Activated T-helper 17 cell treated with anti-CD3 and anti-CD28 coated beads, Interleukin-2, amount 50 U/mL, for 72 hours (primary cell): ENCODE results near the gene FAM174C. TPM values are rescaled to one million over a fixed set of nuclear protein-coding genes. Genes with fewer than 3 reads are reported as not detected.

Experiments
- ATAC-seq: fragments of 150-1000 bp; cut with Tn5 transposase; replicated peaks from 2 replicates; pipeline ENCODE4 v1.10.0; 2021; ENCODE audit warnings: mild to moderate bottlenecking, moderate library complexity
- H3K27ac Mint-ChIP-seq: one replicate; pipeline ENCODE4 v1.8.0; 2022; ENCODE audit warnings: mixed read lengths
- H3K27me3 Mint-ChIP-seq: one replicate; pipeline ENCODE4 v1.8.0; 2022; ENCODE audit warnings: mixed read lengths
- H3K36me3 Mint-ChIP-seq: one replicate; pipeline ENCODE4 v1.8.0; 2022; ENCODE audit warnings: low read depth, mild to moderate bottlenecking, mixed read lengths
- H3K4me1 Mint-ChIP-seq: one replicate; pipeline ENCODE4 v1.8.0; 2022; ENCODE audit warnings: mixed read lengths
- H3K4me3 Mint-ChIP-seq: one replicate; pipeline ENCODE4 v1.8.0; 2022; ENCODE audit warnings: mild to moderate bottlenecking, mixed read lengths
- H3K9me3 Mint-ChIP-seq: one replicate; pipeline ENCODE4 v1.8.0; 2022; ENCODE audit warnings: mixed read lengths
- total RNA-seq, 2 donors: library from RNA; stranded (reverse); gene quantifications; one replicate each; pipeline ENCODE4 v1.2.3, GENCODE V29; 2022

FAM174C gene
- total RNA-seq, 2 donors from 2014 or later: 52.9 to 85.9 TPM

DNA sequence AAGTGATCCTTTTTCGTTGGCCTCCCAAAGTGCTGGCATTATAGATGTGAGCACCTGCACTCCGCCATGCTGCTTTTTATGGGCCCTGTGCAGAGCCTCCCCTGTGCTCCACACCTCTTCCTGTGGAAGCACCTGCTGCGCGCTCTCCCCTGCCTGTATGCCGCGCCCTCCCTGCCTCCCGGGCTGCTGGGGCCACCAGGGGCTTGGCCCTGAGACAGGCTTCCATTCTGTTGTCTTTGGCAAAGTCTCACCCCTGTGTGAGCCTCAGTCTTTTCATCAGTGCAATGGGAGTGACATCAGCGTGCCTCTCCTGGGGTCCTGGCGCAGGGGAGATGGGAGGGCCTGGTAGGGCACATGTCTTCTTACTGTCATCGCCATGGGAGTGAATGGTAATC lies 1.3 kb downstream of the FAM174C start:
- Mint-ChIP-seq H3K4me3 (peak overlapping the region; percentile 87), H3K9me3 (no peaks in the 10 kb centered on the region), H3K36me3 (peaks cover 86% of the 10 kb centered on the region), H3K4me1 (peaks cover 14% of the 10 kb centered on the region), H3K27ac (peak overlapping the region; percentile 95), H3K27me3 (no peaks in the 10 kb centered on the region)
- ATAC-seq: no peak

DNA sequence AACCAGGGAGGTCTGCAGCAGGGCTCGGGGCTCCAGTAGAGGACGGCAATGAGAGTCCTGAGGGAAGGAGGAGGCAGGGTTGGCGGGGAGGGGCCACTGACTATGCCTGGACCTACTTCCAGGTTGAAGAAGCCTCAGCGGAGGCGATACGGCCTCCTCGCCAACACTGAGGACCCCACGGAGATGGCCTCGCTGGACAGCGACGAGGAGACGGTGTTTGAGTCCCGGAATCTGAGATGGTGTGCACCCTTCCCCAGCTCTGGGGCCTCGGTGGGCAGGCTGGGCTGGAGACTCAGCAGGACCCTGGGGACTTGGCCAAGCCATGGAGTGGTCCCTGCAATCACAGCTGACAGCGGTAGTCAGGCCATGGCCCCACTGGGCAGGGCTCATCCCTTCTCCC lies 1.7 kb downstream of the FAM174C start:
- ATAC-seq: no peak
- Mint-ChIP-seq H3K4me3 (peak overlapping the region; percentile 87), H3K27me3 (no peaks in the 10 kb centered on the region), H3K4me1 (peaks cover 14% of the 10 kb centered on the region), H3K9me3 (no peaks in the 10 kb centered on the region), H3K27ac (peak overlapping the region; percentile 95), H3K36me3 (peaks cover 82% of the 10 kb centered on the region)

DNA sequence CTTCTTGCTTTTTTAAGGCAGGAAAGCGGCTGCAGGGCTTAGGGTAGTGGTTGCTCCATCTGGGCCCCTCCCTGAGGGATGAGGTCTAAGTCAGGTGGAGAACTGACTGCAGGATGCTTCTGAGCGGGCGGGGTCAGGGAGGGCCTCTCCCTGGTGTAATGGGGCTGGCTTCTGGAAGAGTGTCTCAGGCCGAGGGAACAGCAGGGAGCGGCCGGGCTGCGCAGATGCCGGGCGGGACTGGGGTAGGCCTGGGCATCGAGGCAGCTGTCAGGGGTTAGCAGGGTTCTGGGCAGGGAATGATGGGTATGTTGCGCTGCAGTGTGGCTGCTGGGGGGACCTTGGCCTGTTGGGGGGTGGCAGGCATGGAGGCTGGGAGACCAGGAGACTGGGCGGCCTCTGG lies 2.7 kb downstream of the FAM174C start:
- Mint-ChIP-seq H3K4me1 (peaks cover 5% of the 10 kb centered on the region), H3K27ac (no peak overlapping the region), H3K9me3 (no peaks in the 10 kb centered on the region), H3K4me3 (peak overlapping the region; percentile 25), H3K27me3 (no peaks in the 10 kb centered on the region), H3K36me3 (peaks cover 72% of the 10 kb centered on the region)
- no peak for ATAC-seq

DNA sequence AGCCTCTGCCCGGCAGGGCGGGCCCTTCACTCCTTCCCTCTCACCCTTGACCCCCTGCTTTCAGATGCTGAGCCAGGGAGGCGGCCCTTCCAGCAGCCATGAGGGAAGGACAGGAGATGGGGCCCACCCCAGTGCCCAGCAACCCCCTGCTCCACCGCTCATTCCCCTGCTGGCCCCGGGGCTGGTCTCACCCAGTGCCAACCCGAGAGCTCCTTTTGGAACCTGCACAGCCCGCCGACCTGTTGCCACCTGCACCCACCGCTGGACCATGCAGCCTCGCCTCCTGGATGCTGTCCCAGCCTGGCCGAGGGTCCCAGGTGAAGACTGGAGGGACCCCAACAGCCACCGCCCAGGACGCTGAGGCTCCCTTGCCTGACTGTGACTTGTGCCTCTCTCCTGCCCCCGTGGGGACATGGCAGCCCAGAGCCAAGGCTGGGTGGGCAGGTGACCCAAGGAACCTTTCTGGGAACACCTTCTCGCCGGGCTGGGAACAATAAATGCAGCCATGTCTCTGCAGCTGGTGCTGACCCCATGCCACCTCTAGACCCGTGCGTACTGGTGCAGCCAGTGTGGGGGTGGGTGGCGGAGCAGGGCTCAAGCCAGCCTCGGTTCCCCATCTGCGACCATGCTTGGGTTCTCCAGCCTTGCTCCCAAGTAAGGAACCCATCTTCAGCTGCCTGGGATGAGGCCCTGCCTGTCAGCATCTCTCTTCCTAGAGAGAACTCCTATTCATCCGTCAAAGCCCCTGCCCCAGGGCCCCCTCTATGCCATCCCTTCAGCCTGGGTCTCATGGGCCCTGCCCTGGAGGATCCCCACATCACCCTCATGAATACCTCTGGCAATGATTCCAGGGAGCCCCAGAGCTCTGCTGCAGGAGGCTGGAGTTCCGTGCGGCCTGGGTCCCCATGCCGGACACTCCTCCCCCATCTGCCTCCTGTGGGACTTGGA lies 3.7 kb downstream of the FAM174C start:
- ATAC-seq: no peak
- H3K4me3 Mint-ChIP-seq: peak overlapping the region; percentile 6
- no peaks in the 10 kb centered on the region for H3K9me3 Mint-ChIP-seq
- H3K27me3 Mint-ChIP-seq: no peaks in the 10 kb centered on the region
- H3K4me1 Mint-ChIP-seq: no peaks in the 10 kb centered on the region
- H3K36me3 Mint-ChIP-seq: peaks cover 63% of the 10 kb centered on the region
- H3K27ac Mint-ChIP-seq: no peak overlapping the region

DNA sequence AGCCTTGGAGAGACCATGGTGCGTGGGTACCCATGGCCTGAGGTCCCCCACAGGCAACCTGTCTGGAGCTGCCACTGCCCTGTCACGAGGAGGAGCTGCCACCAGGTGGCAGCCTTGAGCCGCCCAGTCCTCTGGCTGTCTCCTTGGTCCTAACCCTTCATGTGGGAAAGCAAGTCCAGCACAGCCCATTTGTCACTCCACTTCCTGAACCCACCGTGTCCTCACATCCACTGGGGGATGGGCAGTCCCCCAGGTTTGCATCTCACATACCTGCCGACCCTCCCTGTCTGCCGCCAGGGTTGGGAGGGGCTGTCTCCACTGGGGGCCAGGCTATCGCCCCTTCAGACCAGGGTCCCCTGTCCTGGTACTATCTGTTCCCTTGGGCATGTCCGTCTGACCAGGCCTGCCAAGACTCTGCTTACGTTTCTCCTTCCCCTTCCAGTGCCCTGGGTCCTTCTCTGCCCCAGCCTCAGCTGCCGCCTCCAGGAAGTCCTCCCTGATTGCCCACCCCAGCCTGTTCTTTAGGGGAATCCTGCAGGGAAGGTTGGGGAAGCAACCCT lies 4.5 kb downstream of the FAM174C start:
- Mint-ChIP-seq H3K4me3 (peak overlapping the region; percentile 6), H3K27me3 (peaks cover 8% of the 10 kb centered on the region), H3K4me1 (no peaks in the 10 kb centered on the region), H3K9me3 (no peaks in the 10 kb centered on the region), H3K27ac (peak overlapping the region; percentile 2), H3K36me3 (peaks cover 54% of the 10 kb centered on the region)
- peak; percentile 17 for ATAC-seq

DNA sequence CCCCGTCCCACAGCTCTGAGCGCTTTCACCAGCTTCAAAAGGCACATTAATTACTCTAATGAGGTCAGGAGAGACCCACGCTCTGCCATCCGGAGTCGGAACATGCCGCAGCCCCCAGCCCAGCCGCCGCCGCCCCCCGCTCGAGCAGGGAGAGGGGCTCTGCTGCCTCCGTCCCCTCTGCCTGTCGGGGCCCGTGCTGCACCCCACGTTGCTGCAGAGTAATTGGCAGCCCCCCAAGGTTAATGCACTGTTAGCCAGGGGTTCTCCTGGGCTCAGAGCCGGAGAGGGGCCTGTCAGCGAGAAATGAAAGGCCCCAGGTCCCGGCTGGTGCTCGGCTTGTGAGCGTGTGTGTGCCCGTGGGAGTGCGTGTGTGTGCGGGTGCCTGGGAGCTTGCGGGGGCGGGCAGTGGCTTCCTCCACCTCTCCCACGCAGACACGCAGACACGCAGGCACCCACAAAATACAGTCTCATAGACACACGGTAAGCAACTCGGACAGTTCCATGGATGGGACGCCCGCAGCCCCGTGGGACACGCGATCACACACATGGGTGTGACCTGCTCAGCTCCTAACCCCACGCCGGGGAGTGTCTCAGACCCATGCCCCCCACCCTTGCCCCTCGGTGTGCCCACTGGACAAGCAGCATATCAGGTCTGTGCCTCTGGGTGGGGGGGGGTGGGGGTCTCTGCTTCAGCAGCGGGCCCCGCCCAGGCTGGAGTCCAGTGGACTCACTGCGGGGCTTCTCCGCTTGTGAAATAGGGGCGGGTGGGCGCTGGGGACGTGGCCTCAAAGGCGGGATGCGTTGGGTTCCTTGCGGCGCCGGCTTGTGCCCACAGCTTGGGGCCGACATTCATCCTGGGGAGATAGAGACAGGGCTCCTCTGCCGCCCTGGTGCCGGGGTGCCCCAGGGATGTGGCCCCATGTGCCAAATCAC lies 5.6 kb downstream of the FAM174C start:
- ATAC-seq: no peak
- Mint-ChIP-seq H3K4me1 (no peaks in the 10 kb centered on the region), H3K4me3 (no peak overlapping the region), H3K27ac (no peak overlapping the region), H3K9me3 (no peaks in the 10 kb centered on the region), H3K27me3 (peaks cover 9% of the 10 kb centered on the region), H3K36me3 (peaks cover 44% of the 10 kb centered on the region)

DNA sequence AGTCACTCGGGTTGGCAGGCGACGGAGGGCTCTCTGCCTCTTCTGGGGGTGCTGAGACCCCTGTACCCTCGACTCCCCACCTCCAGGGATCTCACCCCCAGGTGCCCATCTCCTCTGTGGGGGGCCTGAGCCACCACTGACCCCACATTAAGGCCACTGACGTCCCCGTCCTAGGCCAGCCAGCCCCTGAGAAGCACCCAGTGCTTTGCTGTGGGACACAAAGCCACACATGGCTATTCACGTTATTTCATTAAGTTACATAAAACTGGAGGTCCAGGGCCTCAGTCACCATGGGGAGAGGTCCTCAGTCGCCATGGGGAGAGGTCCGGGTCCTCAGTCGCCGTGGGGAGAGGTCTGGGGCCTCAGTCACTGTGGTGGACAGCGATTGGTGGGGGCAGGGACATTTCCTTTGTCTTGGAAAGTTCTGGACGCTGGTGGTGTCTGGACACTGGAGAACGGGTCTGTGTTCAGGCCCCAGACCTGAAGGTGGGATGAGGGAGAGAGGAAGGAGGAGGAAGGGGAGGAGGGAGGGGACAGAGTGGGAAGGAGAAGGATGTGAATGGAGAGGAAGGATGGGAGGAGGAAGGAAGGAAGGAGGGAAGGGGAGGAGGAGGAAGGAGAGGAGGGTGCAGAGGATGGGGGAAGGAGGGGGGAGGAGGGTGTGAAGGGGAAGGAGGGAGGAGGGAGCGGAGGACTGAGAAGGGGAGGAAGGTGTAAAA lies 6.4 kb downstream of the FAM174C start:
- ATAC-seq: no peak
- H3K9me3 Mint-ChIP-seq: no peaks in the 10 kb centered on the region
- H3K27me3 Mint-ChIP-seq: peaks cover 13% of the 10 kb centered on the region
- H3K4me1 Mint-ChIP-seq: no peaks in the 10 kb centered on the region
- no peak overlapping the region for H3K4me3 Mint-ChIP-seq
- H3K27ac Mint-ChIP-seq: no peak overlapping the region
- peaks cover 36% of the 10 kb centered on the region for H3K36me3 Mint-ChIP-seq

DNA sequence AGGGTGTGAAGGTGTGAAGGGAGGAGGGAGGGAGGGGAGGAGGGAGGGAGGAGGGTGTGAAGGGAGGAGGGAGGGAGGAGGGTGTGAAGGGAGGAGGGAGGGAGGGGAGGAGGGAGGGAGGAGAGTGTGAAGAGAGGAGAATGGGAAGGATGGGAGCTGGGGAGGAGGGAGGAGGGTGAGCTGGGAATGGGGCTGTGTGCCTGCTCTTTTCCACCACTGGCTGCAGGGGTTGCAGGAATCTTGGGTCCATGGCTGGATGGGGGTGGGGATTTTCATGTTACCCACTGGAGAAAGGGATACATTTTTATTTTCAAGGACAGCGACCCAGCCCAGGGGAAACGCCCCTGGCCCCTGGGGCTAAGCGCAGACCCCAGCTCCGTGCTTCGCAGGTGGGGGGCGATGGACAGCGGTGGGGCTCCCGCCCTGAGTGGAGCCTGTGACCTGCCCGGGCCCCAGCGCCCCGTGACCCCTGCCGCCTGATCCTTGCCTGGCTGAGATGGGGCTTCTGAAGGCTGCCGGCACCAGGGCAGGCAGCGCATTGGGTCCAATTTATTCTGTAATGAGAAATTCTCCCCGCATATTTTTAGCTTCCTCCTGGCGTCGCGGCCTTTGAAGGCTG lies 7.4 kb downstream of the FAM174C start:
- Mint-ChIP-seq H3K36me3 (peaks cover 26% of the 10 kb centered on the region), H3K9me3 (no peaks in the 10 kb centered on the region), H3K4me1 (no peaks in the 10 kb centered on the region), H3K4me3 (no peak overlapping the region), H3K27ac (no peak overlapping the region), H3K27me3 (peaks cover 13% of the 10 kb centered on the region)
- ATAC-seq: no peak

DNA sequence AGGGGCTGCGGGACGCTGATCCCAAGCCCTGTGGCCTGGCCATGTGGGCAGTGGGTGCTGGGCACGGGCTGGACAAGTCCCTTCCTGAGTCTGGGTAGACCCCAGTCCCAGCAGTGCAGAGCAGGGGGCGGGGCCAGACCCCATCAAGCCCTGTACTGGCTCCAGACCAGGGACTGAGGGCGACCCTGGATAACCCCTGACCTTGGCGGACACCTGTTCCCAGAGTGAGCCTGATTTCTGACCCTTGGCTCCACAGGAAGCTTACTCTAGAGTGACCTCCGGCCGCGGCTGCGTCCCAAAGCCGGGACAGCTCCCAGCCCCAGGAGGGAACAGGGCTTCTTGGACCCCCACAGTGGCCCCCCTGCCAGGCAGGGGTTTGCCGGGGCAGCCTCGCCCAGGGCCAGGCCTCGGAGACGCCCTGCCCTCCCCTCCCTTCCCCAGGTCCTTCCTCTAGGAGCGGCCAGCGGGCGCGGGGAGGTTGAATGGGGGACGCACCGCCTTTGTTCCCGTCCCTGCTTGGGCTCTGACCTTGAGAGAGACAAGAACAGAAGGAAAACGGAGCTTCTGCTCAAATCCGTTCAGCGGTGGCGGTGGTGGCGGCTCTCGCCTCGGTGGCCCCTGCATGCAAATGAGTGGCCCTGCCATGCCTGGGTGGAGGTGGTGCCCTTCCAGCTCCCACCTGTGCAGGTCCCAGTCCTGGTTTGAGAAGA lies 8.0 kb downstream of the FAM174C start:
- H3K27ac Mint-ChIP-seq: no peak overlapping the region
- no peaks in the 10 kb centered on the region for H3K9me3 Mint-ChIP-seq
- H3K36me3 Mint-ChIP-seq: peaks cover 20% of the 10 kb centered on the region

DNA sequence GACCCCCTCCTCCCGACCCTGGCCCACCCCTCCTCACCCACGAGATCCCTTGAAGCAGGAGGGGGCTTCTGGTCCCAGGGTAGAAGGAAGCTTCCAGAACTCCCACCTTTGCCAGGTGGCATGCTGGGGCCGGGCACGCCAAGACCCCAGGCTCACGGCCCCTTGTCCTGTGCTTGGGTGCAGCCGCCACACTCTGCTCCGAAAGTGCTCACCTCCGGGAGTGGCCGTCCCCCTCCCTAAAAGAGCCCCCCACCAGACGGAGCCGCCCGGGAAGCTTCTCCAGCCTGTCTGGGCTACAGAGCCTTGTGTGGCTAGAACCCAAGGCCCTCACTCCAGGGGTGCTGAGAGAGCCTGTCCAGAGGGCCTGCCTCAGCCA lies 8.6 kb downstream of the FAM174C start:
- H3K27me3 Mint-ChIP-seq: peaks cover 13% of the 10 kb centered on the region
- peaks cover 18% of the 10 kb centered on the region for H3K36me3 Mint-ChIP-seq
- no peaks in the 10 kb centered on the region for H3K9me3 Mint-ChIP-seq
- H3K27ac Mint-ChIP-seq: no peak overlapping the region
- no peaks in the 10 kb centered on the region for H3K4me1 Mint-ChIP-seq
- H3K4me3 Mint-ChIP-seq: no peak overlapping the region
- ATAC-seq: no peak

More for the DNA sequence above, 8.0 kb downstream of the FAM174C start:
- Mint-ChIP-seq H3K4me1 (no peaks in the 10 kb centered on the region), H3K4me3 (no peak overlapping the region), H3K27me3 (peaks cover 13% of the 10 kb centered on the region)
- ATAC-seq: no peak

DNA sequence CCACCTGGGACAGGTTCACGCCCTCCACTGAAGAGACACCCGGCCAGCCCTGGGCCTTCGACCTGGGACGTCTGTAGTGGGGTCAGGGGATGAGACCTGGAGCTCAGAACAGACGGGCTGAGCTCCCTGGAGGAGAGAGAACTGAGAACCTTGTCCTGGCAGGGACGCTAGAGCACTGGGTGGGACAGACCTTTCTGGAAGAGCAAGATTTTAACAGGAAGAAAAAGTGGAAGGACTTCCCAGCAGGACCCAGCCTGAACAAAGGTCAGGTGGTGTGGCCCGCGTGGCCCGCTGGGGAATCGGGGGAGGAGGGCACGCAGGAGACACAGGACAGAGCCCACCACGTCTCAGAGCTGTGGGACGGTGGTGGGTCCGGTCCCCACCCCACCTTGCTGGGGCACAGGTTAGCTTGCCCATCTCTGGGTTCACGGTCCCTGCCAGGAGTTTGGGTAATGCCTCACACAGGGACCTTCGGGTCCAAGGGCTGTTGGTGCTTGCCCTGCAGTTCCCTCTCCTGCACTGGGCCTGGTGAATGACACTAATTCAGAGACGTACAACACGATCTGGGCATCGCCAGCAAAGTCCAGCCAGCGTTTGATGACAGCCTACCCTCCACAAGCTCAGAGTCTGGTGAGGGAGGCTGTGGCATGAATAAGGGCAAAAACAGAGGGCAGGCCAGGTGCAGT lies 9.1 kb downstream of the FAM174C start:
- no peaks in the 10 kb centered on the region for H3K4me1 Mint-ChIP-seq
- no peak for ATAC-seq
- H3K27ac Mint-ChIP-seq: no peak overlapping the region
- H3K9me3 Mint-ChIP-seq: no peaks in the 10 kb centered on the region
- peaks cover 12% of the 10 kb centered on the region for H3K36me3 Mint-ChIP-seq
- H3K27me3 Mint-ChIP-seq: peaks cover 13% of the 10 kb centered on the region
- peak overlapping the region; percentile 45 for H3K4me3 Mint-ChIP-seq

DNA sequence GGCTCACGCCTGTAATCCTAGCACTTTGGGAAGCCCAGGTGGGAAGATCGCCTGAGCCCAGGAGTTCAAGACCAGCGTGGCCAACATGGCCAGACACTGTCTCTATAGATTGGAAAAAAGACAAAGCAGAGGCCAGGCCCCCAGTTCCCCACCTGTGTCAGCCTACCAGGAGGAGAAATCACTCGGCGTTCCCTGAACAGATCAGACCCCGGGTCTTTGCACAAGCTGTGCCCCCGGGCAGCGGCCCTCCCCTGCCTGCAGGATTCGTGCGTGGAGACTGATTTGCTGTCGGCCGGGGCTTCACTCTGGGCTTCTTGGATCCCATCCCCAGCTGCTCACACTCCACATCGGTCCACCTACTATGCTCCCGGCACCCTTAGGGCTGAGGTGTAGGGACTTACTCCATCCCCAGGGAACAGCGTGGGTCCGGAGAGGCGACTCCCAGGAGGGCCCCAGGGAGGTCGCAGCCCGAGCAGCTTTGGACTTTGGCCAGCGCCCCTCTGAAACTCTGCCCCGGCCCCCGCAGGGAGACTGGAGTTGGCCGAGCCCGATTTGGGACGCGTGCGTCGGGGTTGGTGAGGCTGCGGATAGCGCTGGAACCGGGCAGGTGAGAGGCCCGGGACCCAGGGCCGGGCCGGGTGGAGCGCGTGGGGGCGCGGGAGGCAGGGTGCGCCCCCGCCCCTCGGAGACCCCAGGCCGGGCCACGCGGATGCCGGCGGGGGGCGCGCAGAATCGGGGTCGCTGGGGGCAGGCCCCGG lies 9.8 kb downstream of the FAM174C start:
- Mint-ChIP-seq H3K27ac (no peak overlapping the region), H3K36me3 (peaks cover 5% of the 10 kb centered on the region), H3K9me3 (no peaks in the 10 kb centered on the region), H3K27me3 (peaks cover 13% of the 10 kb centered on the region), H3K4me1 (no peaks in the 10 kb centered on the region), H3K4me3 (peak overlapping the region; percentile 45)
- ATAC-seq: no peak
